Measurements from ENCODE around the gene RAPGEF4.

DNA sequence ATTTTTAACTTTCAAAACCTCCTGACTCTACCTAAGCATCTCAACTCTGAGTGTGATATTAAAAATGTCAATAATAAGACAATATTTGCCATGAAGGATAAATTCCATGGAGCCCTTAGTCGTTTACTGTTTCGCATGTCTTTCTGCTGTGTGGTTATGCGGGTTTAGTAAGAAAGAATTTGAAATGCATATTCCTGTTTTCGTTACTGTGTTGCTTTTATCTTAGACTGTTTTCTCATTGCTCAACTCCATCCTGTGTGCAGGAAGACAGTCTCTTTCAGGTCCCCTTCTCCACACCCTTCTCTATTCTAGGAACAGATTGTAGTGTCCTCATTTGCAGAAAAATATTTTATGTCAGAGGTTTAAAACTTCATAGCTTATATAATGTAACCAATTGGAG lies 257.5 kb downstream of the RAPGEF4 start:
- no peak for TF ChIP-seq CTCF (conservative IDR thresholded peaks at IDR 0.05)
- no peak for TF ChIP-seq EZH2 (IDR thresholded peaks at IDR 0.05; ENCODE audit: low read depth)
